NOMO-1 treated with dmso at 0.1 percent for 144 hours (cell line): ENCODE results near the gene RNFT2.

Experiments
- DNase-seq: peaks from one replicate; lab custom pipeline; 2025; ENCODE audit not compliant: unreplicated experiment; lab: John Stamatoyannopoulos, UW

The RNFT2 gene

GRCh38 chr12:116874324-116874995 is 136.3 kb downstream of the RNFT2 start:
- DNase-seq = no peak

GRCh38 chr12:116876151-116876869 is 138.2 kb downstream of the RNFT2 start:
- no peak for DNase-seq

- no peak for DNase-seq
Observed at GRCh38 chr12:116878567-116879508, 140.7 kb downstream of the RNFT2 start.

- no peak for DNase-seq
Observed at GRCh38 chr12:116879509-116880212, 141.5 kb downstream of the RNFT2 start.

- DNase-seq = no peak
Observed at GRCh38 chr12:116880213-116880816, 142.2 kb downstream of the RNFT2 start.

GRCh38 chr12:116880817-116881324 is 142.8 kb downstream of the RNFT2 start:
- no peak for DNase-seq

GRCh38 chr12:116881325-116881876 is 143.3 kb downstream of the RNFT2 start, which contains the start of gene HRK:
Gene HRK, minus strand, starts transcription at chr12:116881441. Its CDS starts 134 bp downstream, at chr12:116881307.
- no peak for DNase-seq

- DNase-seq = no peak
Observed at GRCh38 chr12:116881877-116882507, 143.9 kb downstream of the RNFT2 start.

GRCh38 chr12:116882742-116883141 is 144.6 kb downstream of the RNFT2 start:
- DNase-seq = no peak

GRCh38 chr12:116884871-116885270 is 146.8 kb downstream of the RNFT2 start:
- no peak for DNase-seq

GRCh38 chr12:116885491-116885890 is 147.4 kb downstream of the RNFT2 start:
- peak; percentile 57 for DNase-seq

GRCh38 chr12:116887244-116887643 is 149.1 kb downstream of the RNFT2 start:
- no peak for DNase-seq

- DNase-seq = no peak
Observed at GRCh38 chr12:116887897-116888296, 149.8 kb downstream of the RNFT2 start.

GRCh38 chr12:116890330-116890729 is 152.2 kb downstream of the RNFT2 start:
- no peak for DNase-seq

- no peak for DNase-seq
Observed at GRCh38 chr12:116891019-116891418, 152.9 kb downstream of the RNFT2 start.

- DNase-seq = no peak
Observed at GRCh38 chr12:116892349-116893140, 154.4 kb downstream of the RNFT2 start.

GRCh38 chr12:116894913-116895312 is 156.8 kb downstream of the RNFT2 start:
- DNase-seq = no peak

GRCh38 chr12:116896411-116896924 is 158.4 kb downstream of the RNFT2 start:
- no peak for DNase-seq
